PC-3 (cell line): Measurements from ENCODE around the gene CHSY1.

Experiments used
- CTCF ChIP-seq: fragments of 300-600 bp; sonication (generic); conservative IDR thresholded peaks from 2 replicates; pipeline ENCODE4 v1.5.1; 2017; ENCODE audit warnings: antibody characterized with exemption, low read depth, mild to moderate bottlenecking, low read length
- EZH2 ChIP-seq: fragments of 300-600 bp; sonication (generic); IDR thresholded peaks from one replicate; pipeline ENCODE4 v1.6.1; 2017; ENCODE audit warnings: antibody characterized with exemption, mild to moderate bottlenecking, low read length; ENCODE audit not compliant: unreplicated experiment
- EZH2phosphoT487 ChIP-seq: fragments of 300-600 bp; sonication (generic); IDR thresholded peaks from 2 replicates; pipeline ENCODE4 v1.6.1; 2018; ENCODE audit warnings: mild to moderate bottlenecking, antibody characterized with exemption, low read length, borderline replicate concordance

- TF ChIP-seq CTCF (no peak), EZH2 (no peak), EZH2phosphoT487 (no peak)
Measured at GRCh38 chr15:101148881-101149664, 102.8 kb downstream of the CHSY1 start.
